ENCODE data around the gene GALNT2. TPM values are rescaled to one million over a fixed set of nuclear protein-coding genes. Genes with fewer than 3 reads are reported as not detected.

GALNT2 gene
- total RNA-seq, 1 experiment from 2014 or later: 141 TPM

DNA sequence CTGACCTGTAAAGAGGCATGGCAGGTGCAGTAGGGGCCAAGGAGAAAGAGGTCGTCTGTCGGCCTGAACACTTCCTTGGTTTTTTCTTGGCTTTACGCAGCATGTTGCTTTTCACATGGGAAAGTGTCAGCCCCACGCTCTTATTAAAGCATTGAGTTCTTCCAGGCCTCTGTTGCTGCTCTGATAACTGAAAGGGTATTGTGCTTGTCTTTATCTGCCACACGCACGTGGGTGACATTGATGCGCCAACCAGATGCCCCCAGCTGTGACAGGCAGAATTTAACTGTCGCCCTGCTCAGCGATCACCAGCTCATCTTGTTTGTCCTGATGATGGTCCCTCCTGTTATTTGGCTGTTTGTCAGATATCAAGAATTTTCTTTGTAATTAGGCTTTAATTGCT, 76.5 kb downstream of the GALNT2 start:
- Mint-ChIP-seq H3K27me3 (ENCODE audit: unreplicated experiment) (no peaks in the 10 kb centered on the region), H3K27ac (ENCODE audit: unreplicated experiment) (no peak overlapping the region)
- CTCF ChIA-PET: interaction anchor here (1.5 kb wide), 1 partner anchor 10 kb away, joined by 3 read pairs; no protein-coding TSS in a partner anchor

DNA sequence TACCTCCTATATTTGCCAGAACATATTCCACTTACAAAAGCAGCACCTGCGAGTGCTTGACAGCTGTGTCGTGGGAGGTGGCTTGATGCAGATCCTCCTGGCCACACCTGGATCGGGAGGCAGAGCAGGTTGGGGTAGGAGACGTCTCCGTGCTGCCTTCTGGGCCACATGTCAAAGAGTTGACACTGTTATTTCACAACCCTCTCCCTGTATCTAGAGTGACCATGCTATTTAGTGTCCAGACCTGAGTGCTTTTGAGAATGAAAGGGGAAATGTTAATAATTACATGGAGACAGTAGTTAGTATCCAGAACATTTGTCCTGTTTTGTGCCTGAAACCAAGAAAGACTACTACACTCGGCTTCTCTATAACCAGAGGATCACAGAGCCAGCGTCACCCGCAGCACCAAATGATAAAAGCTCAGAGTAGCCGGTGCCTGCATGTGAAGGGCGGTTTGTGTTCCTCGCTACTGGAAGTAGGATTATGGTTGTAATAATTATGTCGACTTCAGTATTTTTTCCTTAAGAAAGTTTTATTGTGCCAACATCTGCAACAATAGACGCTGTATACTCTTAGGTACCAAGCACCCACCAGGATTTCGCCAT, 77.1 kb downstream of the GALNT2 start:
- Mint-ChIP-seq H3K27ac (ENCODE audit: unreplicated experiment) (no peak overlapping the region), H3K9me3 (ENCODE audit: low read depth, unreplicated experiment) (no peaks in the 10 kb centered on the region), H3K4me1 (ENCODE audit: low read depth, unreplicated experiment) (peaks cover 32% of the 10 kb centered on the region), H3K27me3 (ENCODE audit: unreplicated experiment) (no peaks in the 10 kb centered on the region), H3K4me3 (ENCODE audit: low read depth, unreplicated experiment) (no peak overlapping the region), H3K36me3 (ENCODE audit: insufficient read depth, unreplicated experiment) (no peaks in the 10 kb centered on the region)
- intact Hi-C loops (cut with micrococcal nuclease; ENCODE audit: unreplicated experiment): no loop called here
- no peak for DNase-seq
- no TSS peak for BruUV-seq (replicated peaks)
- TF ChIP-seq, protein P1, sequence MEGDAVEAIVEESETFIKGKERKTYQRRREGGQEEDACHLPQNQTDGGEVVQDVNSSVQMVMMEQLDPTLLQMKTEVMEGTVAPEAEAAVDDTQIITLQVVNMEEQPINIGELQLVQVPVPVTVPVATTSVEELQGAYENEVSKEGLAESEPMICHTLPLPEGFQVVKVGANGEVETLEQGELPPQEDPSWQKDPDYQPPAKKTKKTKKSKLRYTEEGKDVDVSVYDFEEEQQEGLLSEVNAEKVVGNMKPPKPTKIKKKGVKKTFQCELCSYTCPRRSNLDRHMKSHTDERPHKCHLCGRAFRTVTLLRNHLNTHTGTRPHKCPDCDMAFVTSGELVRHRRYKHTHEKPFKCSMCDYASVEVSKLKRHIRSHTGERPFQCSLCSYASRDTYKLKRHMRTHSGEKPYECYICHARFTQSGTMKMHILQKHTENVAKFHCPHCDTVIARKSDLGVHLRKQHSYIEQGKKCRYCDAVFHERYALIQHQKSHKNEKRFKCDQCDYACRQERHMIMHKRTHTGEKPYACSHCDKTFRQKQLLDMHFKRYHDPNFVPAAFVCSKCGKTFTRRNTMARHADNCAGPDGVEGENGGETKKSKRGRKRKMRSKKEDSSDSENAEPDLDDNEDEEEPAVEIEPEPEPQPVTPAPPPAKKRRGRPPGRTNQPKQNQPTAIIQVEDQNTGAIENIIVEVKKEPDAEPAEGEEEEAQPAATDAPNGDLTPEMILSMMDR (IDR thresholded peaks at IDR 0.05; ENCODE audit: unreplicated experiment): no peak
- CTCF ChIA-PET: interaction anchor here (1.5 kb wide), 1 partner anchor 10 kb away, joined by 3 read pairs; no protein-coding TSS in a partner anchor

More for the DNA sequence above, 76.5 kb downstream of the GALNT2 start:
- DNase-seq: no peak
- Mint-ChIP-seq H3K4me3 (ENCODE audit: low read depth, unreplicated experiment) (no peak overlapping the region), H3K4me1 (ENCODE audit: low read depth, unreplicated experiment) (peaks cover 32% of the 10 kb centered on the region), H3K9me3 (ENCODE audit: low read depth, unreplicated experiment) (no peaks in the 10 kb centered on the region), H3K36me3 (ENCODE audit: insufficient read depth, unreplicated experiment) (no peaks in the 10 kb centered on the region)
- no TSS peak for BruUV-seq (replicated peaks)
- intact Hi-C loops (cut with micrococcal nuclease; ENCODE audit: unreplicated experiment): no loop called here
- TF ChIP-seq, protein P1 (IDR thresholded peaks at IDR 0.05; ENCODE audit: unreplicated experiment): no peak

DNA sequence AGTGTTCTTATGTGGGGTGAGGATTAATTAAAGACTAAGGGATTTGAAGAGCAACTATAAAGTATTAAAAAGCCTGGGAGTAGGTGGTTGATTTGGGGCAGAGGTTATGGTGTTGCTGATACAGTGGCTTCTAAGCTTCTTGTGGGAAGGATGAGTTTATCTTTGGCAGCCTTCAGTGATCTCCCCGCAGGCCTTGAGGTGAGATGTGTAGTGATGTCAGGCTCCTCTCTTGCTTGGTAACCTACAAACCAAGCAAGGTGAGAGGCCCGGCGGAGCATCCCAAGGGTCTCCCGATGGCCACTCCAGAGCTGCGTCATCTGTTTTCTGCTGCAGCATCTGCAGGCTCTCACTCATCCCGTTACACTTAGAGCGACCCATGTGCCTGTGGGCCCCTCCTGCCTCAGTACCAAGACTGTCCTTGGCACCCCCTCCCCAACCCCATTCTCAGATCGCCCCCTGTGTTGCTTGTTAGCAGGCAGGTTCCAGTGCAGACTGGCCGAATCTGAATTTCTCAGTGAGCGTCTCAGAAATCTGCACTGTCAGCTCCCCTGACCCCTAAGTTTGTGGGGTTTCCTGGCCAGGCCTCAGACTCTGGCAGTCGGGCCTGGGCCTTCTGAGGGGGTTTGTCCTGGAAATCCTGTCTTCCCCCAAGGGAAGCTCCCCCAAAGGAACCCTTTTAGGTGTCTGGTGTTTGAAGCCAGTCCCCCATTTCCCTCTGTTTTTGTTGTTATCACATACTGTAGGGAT, 77.9 kb downstream of the GALNT2 start:
- Mint-ChIP-seq H3K36me3 (ENCODE audit: insufficient read depth, unreplicated experiment) (no peaks in the 10 kb centered on the region), H3K9me3 (ENCODE audit: low read depth, unreplicated experiment) (no peaks in the 10 kb centered on the region), H3K27me3 (ENCODE audit: unreplicated experiment) (no peaks in the 10 kb centered on the region), H3K4me1 (ENCODE audit: low read depth, unreplicated experiment) (peaks cover 32% of the 10 kb centered on the region), H3K4me3 (ENCODE audit: low read depth, unreplicated experiment) (no peak overlapping the region), H3K27ac (ENCODE audit: unreplicated experiment) (no peak overlapping the region)
- intact Hi-C loops (cut with micrococcal nuclease; ENCODE audit: unreplicated experiment): no loop called here
- TF ChIP-seq, protein P1 (IDR thresholded peaks at IDR 0.05; ENCODE audit: unreplicated experiment): no peak
- no peak for DNase-seq
- CTCF ChIA-PET: interaction anchor here (0.7 kb wide), 1 partner anchor 141 kb away, joined by 3 read pairs; no protein-coding TSS in a partner anchor
- no TSS peak for BruUV-seq (replicated peaks)

DNA sequence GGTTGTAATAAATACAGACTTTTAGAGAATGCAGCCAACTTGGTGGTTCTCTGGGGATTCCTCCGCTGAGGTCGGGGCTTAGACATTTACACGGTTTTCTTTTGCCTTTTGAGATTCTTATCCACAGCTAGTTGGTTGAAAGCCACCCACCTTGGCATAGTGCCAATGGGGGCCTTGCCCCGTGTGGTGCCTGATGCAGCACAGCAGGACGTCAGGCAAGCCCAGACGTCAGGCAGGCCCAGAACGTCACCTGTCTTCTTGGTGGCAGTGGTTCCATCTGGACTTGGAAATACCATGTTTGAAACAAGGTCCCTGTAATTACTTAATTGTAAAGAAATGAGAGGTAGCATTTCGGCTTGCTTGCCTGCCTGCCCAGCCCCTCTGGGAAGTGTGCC, 78.5 kb downstream of the GALNT2 start:
- no peaks in the 10 kb centered on the region for H3K36me3 Mint-ChIP-seq (ENCODE audit: insufficient read depth, unreplicated experiment)
- H3K4me3 Mint-ChIP-seq (ENCODE audit: low read depth, unreplicated experiment): no peak overlapping the region
- peaks cover 32% of the 10 kb centered on the region for H3K4me1 Mint-ChIP-seq (ENCODE audit: low read depth, unreplicated experiment)
- TF ChIP-seq, protein P1 (IDR thresholded peaks at IDR 0.05; ENCODE audit: unreplicated experiment): no peak
- no peaks in the 10 kb centered on the region for H3K27me3 Mint-ChIP-seq (ENCODE audit: unreplicated experiment)
- CTCF ChIA-PET: interaction anchor here (0.7 kb wide), 1 partner anchor 141 kb away, joined by 3 read pairs; no protein-coding TSS in a partner anchor
- intact Hi-C loops (cut with micrococcal nuclease; ENCODE audit: unreplicated experiment): no loop called here
- H3K27ac Mint-ChIP-seq (ENCODE audit: unreplicated experiment): no peak overlapping the region
- no peaks in the 10 kb centered on the region for H3K9me3 Mint-ChIP-seq (ENCODE audit: low read depth, unreplicated experiment)
- no peak for DNase-seq
- no TSS peak for BruUV-seq (replicated peaks)

Data from Calu3 (cell line).